ENCODE results near the gene TRAPPC2. TPM values are rescaled to one million over a fixed set of nuclear protein-coding genes. Genes with fewer than 3 reads are reported as not detected.
"Not testable (repeated sequence)": the region's sequence is repeated elsewhere in the genome, so short reads cannot be mapped to it uniquely, and the experiment has no call there.

The TRAPPC2 gene
- polyA plus RNA-seq, 1 donor: 22.7 TPM

DNA sequence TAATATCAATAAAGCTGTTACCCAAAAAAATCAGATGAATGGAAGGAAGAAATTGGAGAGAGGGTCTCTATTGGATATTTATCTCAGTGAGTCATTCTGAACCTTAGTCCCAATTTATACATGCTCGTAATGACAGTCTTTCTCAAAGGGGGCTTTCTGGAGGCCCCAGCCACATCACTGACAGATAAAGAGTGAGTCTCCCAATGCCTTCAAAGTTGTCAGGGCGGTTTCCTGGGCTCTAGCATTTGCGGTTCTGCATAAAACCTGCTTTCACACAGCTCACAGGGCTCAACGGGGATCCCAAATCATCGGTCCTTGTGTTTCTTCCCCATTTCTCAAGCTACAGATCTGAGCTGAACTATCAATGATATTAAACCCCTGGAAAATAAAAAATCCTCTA lies 64.2 kb downstream of the TRAPPC2 start:
- no peak for DNase-seq

DNA sequence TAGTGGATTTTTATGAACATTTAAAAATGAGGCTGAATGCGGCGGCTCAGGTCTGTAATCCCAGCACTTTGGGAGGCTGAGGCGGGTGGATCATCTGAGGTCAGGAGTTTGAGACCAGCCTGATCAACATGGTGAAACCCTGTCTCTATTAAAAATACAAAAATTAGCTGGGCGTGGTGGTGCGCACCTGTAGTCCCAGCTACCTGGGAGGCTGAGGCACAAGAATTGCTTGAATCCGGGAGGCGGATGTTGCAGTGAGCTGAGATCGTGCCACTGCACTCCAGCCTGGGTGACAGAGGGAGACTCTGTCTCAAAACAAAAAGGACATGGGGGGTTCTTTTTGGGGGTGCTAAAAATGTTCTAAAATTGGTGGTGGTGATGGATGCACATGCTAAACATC lies 64.7 kb downstream of the TRAPPC2 start:
- DNase-seq: not testable (repeated sequence)

DNA sequence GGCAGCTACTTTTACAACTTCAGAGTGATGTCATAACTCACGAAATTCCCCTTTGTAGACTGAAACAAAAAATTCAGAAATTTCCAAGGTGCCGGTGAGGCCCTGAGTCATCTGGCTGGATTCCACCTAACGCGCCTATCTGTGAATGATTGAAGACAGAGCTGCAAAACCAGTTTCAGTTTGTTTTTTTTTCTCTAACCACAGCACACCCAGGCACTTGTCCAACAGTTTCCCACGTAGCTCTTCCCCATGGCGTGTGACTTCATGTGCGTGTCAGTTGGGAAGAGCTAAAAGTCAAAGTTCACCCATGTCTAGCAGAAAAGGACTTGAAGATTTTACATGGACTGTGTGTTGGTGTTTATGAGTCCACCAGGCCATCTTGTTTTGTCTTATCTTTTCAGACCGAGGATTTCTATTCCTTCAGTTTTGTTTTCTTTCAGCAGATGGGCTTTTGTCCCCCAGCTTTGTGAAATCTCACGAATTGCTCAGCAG lies 65.1 kb downstream of the TRAPPC2 start:
- DNase-seq: no peak

DNA sequence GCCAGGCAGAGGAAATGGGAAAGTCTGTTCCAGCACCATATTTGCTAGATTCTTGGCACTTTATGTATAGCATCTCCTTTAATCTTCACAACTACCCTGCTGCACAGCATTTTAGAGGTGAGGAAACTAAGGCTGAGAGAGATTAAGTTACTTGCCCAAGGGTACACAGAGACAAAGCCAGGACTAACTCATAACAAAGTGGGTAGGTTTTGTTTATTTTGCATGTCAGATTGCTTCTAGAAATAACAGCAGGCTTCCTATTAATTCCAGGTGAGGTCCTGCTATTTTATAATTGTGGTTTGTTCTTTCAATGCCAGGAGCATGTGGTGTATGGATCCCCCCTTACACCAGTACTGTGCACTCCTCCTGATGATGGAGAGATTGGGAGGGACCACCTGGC lies 66.5 kb downstream of the TRAPPC2 start:
- DNase-seq: no peak

DNA sequence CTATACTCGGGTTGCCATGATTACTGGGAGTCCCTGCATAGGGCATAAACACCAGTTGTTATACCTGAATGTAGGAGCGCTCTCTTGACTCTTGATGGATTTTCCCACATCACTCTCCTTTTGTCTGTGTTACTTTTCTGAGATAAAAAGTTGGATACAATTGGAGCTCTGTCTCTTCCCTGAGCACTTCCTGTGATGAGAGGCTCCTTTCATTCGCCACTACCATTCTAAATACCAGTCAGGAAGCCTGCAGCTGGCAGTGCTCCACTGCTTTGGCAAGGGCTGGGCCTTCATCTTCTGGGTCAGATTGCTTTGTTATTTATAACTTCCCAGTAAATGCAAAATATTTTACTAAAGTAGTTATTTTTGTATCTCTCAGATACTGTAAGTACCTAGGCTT lies 67.6 kb downstream of the TRAPPC2 start:
- DNase-seq: no peak

DNA sequence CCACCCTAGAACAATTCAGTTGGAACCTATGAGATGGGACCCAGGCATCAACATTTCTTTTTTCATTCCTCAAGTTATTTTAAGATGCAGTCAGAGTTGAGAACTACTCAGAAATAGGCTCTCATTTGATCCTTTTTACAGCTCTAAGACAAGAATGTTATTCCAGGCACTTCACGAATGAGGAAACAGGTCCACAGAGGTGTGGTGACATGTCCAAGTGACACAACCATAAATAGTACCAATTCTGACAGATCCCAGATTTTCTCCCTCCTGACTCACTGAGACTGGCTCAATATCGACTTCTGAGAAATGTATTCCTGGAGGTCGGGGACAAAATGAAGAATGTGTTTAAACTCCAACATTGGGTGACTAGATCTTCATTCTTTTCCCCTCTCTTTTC lies 70.4 kb downstream of the TRAPPC2 start:
- DNase-seq: no peak

DNA sequence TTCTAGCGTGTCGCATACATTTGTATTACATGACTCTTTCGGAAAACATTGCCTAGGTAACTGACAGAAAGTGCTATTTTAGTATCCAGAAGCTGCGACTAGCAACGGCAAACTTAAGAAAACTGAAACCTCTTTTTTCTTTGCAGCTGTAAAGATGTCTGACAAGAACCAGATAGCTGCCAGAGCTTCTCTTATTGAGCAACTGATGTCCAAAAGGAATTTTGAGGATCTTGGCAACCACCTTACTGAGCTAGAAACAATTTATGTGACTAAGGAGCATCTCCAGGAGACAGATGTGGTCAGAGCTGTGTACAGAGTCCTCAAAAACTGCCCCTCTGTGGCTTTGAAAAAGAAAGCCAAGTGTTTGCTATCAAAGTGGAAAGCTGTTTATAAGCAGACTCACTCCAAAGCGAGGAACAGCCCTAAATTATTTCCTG lies 72.0 kb downstream of the TRAPPC2 start:
- DNase-seq: no peak

Other genes starting within 250 kb of the TRAPPC2 start
- 23.1 TPM for gene EGFL6, start 165.0 kb downstream of the TRAPPC2 start, polyA plus RNA-seq (ENCODE audit: insufficient read length)
- gene TCEANC, start 81.5 kb downstream of the TRAPPC2 start, polyA plus RNA-seq (ENCODE audit: insufficient read length): 6.9 TPM
- 23.9 TPM for gene RAB9A, start 45.5 kb downstream of the TRAPPC2 start, polyA plus RNA-seq (ENCODE audit: insufficient read length)
- 62.9 TPM for gene OFD1, start 128 bp upstream of the TRAPPC2 start, polyA plus RNA-seq (ENCODE audit: insufficient read length)
- gene GPM6B, start 82.5 kb upstream of the TRAPPC2 start, polyA plus RNA-seq (ENCODE audit: insufficient read length): 21.5 TPM